Endothelial cell of umbilical vein (primary cell): ENCODE data around the gene SERTAD1. TPM values are rescaled to one million over a fixed set of nuclear protein-coding genes. Genes with fewer than 3 reads are reported as not detected.

Source experiments
- BruUV-seq: library from RNA; stranded (reverse); fragments of 400-500 nt; replicated peaks from 2 replicates; lab custom pipeline; 2021; lab: Mats Ljungman, UMichigan
- CTCF ChIA-PET: fragments of 300-600, 350-600 bp; sonication (Branson Sonifier 250); formaldehyde crosslinking; loops from one replicate; lab custom pipeline; 2021; ENCODE audit warnings: antibody characterized with exemption, inconsistent platforms; lab: Charles Lee
- POLR2A ChIA-PET: fragments of 300-600, 350-600 bp; sonication (Branson Sonifier 250); formaldehyde crosslinking; loops from one replicate; lab custom pipeline; 2021; ENCODE audit warnings: antibody characterized with exemption, inconsistent platforms; lab: Charles Lee
- DNase-seq: peaks from one replicate; pipeline ENCODE4 v3.0.0-alpha.2; 2011; ENCODE audit warnings: low read depth, low spot score
- FAIRE-seq: peaks from 2 replicates; lab custom pipeline; 2011; peaks lifted over from hg19 to GRCh38; lab: Jason Lieb, UNC
- H2AFZ ChIP-seq: 2 replicates; pipeline ENCODE4 v1.6.0; 2012; ENCODE audit warnings: low read depth, low read length, control low read depth, inconsistent platforms
- H3K27ac ChIP-seq: 2 replicates; pipeline ENCODE4 v1.5.1; 2011; ENCODE audit warnings: low read depth, mild to moderate bottlenecking, control low read depth, low read length, moderate library complexity; ENCODE audit not compliant: insufficient read depth
- H3K27me3 ChIP-seq, 2 experiments: 2 replicates each; pipeline versions ENCODE4 v1.6.0 to v1.6.1; 2011; ENCODE audit warnings: low read length in 2 of 2, mixed read lengths in 1 of 2; ENCODE audit not compliant: control insufficient read depth in 2 of 2, insufficient read depth in 2 of 2
- H3K36me3 ChIP-seq, 2 experiments: 2 replicates in 1 of 2; 3 replicates in 1 of 2; pipeline ENCODE4 v1.5.1; 2011; ENCODE audit warnings: low read length in 2 of 2, mild to moderate bottlenecking in 1 of 2, moderate library complexity in 1 of 2; ENCODE audit not compliant: control insufficient read depth in 2 of 2, insufficient read depth in 2 of 2; ENCODE audit errors: extremely low read depth in 1 of 2
- H3K4me1 ChIP-seq: 3 replicates; pipeline ENCODE4 v1.5.1; 2011; ENCODE audit warnings: mild to moderate bottlenecking, low read length; ENCODE audit not compliant: control insufficient read depth, insufficient read depth; ENCODE audit errors: extremely low read depth
- H3K4me2 ChIP-seq: 2 replicates; pipeline ENCODE4 v1.6.1; 2011; ENCODE audit warnings: low read length, control low read depth, mixed read lengths; ENCODE audit not compliant: insufficient read depth
- H3K4me3 ChIP-seq, 3 experiments: fragments of 200-600 bp in 1 of 3; sonication (generic), shearing (Covaris generic) in 1 of 3; replicated peaks in 1 of 3; 2 replicates each; pipeline ENCODE4 v1.5.1; 2011 to 2016; ENCODE audit warnings: control low read depth in 3 of 3, low read length in 3 of 3, mild to moderate bottlenecking in 2 of 3, inconsistent platforms in 1 of 3, low read depth in 1 of 3, moderate library complexity in 1 of 3; ENCODE audit not compliant: insufficient read depth in 1 of 3
- H3K79me2 ChIP-seq: 2 replicates; pipeline ENCODE4 v1.6.0; 2012; ENCODE audit warnings: low read length, inconsistent platforms; ENCODE audit not compliant: control insufficient read depth, insufficient read depth
- H3K9ac ChIP-seq: replicated peaks from 2 replicates; pipeline ENCODE3; 2011; ENCODE audit warnings: low read length, control low read depth; ENCODE audit not compliant: insufficient read depth; ENCODE audit errors: extremely low read depth
- H3K9me1 ChIP-seq: replicated peaks from 3 replicates; pipeline ENCODE4 v1.6.0; 2011; ENCODE audit warnings: mild to moderate bottlenecking, low read length; ENCODE audit not compliant: control insufficient read depth, insufficient read depth; ENCODE audit errors: extremely low read depth
- H3K9me3 ChIP-seq: replicated peaks from 2 replicates; pipeline ENCODE4 v1.5.1; 2012; ENCODE audit warnings: low read length, inconsistent platforms; ENCODE audit not compliant: control insufficient read depth, insufficient read depth
- H4K20me1 ChIP-seq: replicated peaks from 2 replicates; pipeline ENCODE3; 2011; ENCODE audit warnings: mild to moderate bottlenecking, low read length; ENCODE audit not compliant: control insufficient read depth, insufficient read depth; ENCODE audit errors: extremely low read depth
- EZH2 ChIP-seq: IDR thresholded peaks from 2 replicates; pipeline ENCODE4 v1.6.1; 2012; ENCODE audit warnings: borderline replicate concordance, low read depth, mild to moderate bottlenecking, moderate library complexity, low read length, inconsistent platforms; ENCODE audit not compliant: severe bottlenecking
- FOS ChIP-seq: IDR thresholded peaks from 2 replicates; pipeline ENCODE4 v1.6.1; 2011; ENCODE audit warnings: mild to moderate bottlenecking, low read length, moderate library complexity, borderline replicate concordance; ENCODE audit not compliant: insufficient read depth
- GATA2 ChIP-seq: IDR thresholded peaks from 2 replicates; pipeline ENCODE4 v1.7.0; 2011; ENCODE audit warnings: low read depth, mild to moderate bottlenecking, moderate library complexity, mixed read lengths, low read length; ENCODE audit not compliant: insufficient read length, insufficient read depth
- JUN ChIP-seq: IDR thresholded peaks from 2 replicates; pipeline ENCODE4 v1.6.1; 2011; ENCODE audit warnings: borderline replicate concordance, low read depth; ENCODE audit not compliant: insufficient read length, insufficient read depth
- MAX ChIP-seq: IDR thresholded peaks from 2 replicates; pipeline ENCODE4 v1.6.1; 2011; ENCODE audit not compliant: insufficient read depth, insufficient read length
- MYC ChIP-seq: IDR thresholded peaks from one replicate; pipeline ENCODE4 v1.6.1; 2011; ENCODE audit warnings: mild to moderate bottlenecking, low read depth, low read length
- POLR2A ChIP-seq: IDR thresholded peaks from 2 replicates; pipeline ENCODE4 v1.6.1; 2012; ENCODE audit warnings: low read depth, mild to moderate bottlenecking, control low read depth, low read length
- POLR2AphosphoS5 ChIP-seq: IDR thresholded peaks from 2 replicates; pipeline ENCODE4 v1.6.1; 2012; ENCODE audit warnings: low read depth, mild to moderate bottlenecking, control low read depth, low read length, moderate library complexity; ENCODE audit not compliant: insufficient read depth
- dilution Hi-C: fragments of 300-500 bp; cut with MboI; formaldehyde crosslinking; loops from one replicate; pipeline ENCODE4 v1.15.0; 2019; ENCODE audit warnings: low sequenced_read_pairs; ENCODE audit not compliant: extremely low pct_ligation_motif_present
- intact Hi-C: fragments of 100-400 bp; cut with micrococcal nuclease; formaldehyde crosslinking; loops from one replicate; pipeline ENCODE4 v1.10.0; 2022
- polyA plus RNA-seq, 4 experiments: library from polyadenylated mRNA; depleted of rRNA in 3 of 4; stranded (reverse) in 3 of 4; unstranded in 1 of 4; fragments of >200 nt; gene quantifications; 2 replicates each; pipeline versions ENCODE4 v1.2.1 to v1.2.3, GENCODE V29; 2011 to 2012; ENCODE audit warnings: missing spikeins in 1 of 4
- total RNA-seq: library from RNA; stranded (reverse); gene quantifications from 2 replicates; pipeline ENCODE4 v1.2.3, GENCODE V29; 2021
- TF ChIP-seq, protein P1 (sequence below), 2 donors: IDR thresholded peaks; 1 replicate in 1 of 2; 2 replicates in 1 of 2; pipeline ENCODE4 v1.5.1; 2011; ENCODE audit warnings: low read length in 2 of 2, mild to moderate bottlenecking in 2 of 2, moderate library complexity in 2 of 2, control low read depth in 1 of 2, inconsistent platforms in 1 of 2, low read depth in 1 of 2; ENCODE audit not compliant: insufficient read depth in 1 of 2; ENCODE audit errors: extremely low read depth in 1 of 2

Gene SERTAD1
- total and polyA plus RNA-seq, 2 donors (not counting 3 experiments of a cell fraction or from before 2014, with no cell fraction given): 8.8 to 15.3 TPM

DNA sequence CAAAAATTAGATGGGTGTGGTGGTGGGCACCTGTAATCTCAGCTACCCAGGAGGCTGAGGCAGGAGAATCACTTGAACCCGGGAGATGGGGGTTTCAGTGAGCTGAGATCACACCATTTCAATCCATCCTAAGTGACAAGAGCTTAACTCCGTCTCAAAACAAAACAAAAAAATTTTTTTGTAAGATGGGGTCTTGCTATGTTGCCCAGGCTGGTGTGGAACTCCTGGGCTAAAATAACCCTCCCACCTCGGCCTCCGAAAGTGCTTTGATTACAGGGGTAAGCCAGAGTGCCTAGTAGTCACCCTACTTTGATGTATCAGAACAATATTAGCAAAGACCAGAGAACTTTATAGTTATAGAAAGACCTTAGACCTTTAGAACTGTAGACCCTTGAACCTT, 48.9 kb upstream of the SERTAD1 start:
- H2AFZ ChIP-seq: no peak overlapping the region
- H3K4me1 ChIP-seq: no peaks in the 10 kb centered on the region
- dilution Hi-C loops: no loop called here
- no peaks in the 10 kb centered on the region for H4K20me1 ChIP-seq
- H3K4me3 ChIP-seq: no peak overlapping the region
- ChIA-PET POLR2A (no interaction called here), CTCF (no interaction called here)
- H3K27ac ChIP-seq: no peak overlapping the region
- no peaks in the 10 kb centered on the region for H3K9me3 ChIP-seq
- no peaks in the 10 kb centered on the region for H3K79me2 ChIP-seq
- DNase-seq (no peak), FAIRE-seq (no peak)
- H3K4me2 ChIP-seq: no peak overlapping the region
- intact Hi-C loops: no loop called here
- H3K9ac ChIP-seq: no peak overlapping the region
- TF ChIP-seq POLR2A (no peak), MYC (no peak), POLR2AphosphoS5 (no peak), EZH2 (no peak)
- TF ChIP-seq, protein P1, sequence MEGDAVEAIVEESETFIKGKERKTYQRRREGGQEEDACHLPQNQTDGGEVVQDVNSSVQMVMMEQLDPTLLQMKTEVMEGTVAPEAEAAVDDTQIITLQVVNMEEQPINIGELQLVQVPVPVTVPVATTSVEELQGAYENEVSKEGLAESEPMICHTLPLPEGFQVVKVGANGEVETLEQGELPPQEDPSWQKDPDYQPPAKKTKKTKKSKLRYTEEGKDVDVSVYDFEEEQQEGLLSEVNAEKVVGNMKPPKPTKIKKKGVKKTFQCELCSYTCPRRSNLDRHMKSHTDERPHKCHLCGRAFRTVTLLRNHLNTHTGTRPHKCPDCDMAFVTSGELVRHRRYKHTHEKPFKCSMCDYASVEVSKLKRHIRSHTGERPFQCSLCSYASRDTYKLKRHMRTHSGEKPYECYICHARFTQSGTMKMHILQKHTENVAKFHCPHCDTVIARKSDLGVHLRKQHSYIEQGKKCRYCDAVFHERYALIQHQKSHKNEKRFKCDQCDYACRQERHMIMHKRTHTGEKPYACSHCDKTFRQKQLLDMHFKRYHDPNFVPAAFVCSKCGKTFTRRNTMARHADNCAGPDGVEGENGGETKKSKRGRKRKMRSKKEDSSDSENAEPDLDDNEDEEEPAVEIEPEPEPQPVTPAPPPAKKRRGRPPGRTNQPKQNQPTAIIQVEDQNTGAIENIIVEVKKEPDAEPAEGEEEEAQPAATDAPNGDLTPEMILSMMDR (IDR thresholded peaks at IDR 0.05; ENCODE audit: extremely low read depth in 1 of 2, insufficient read depth in 1 of 2, low read depth in 1 of 2, low read length in 2 of 2): no peak
- H3K27me3 ChIP-seq: no peaks in the 10 kb centered on the region
- no TSS peak for BruUV-seq
- H3K9me1 ChIP-seq: no peaks in the 10 kb centered on the region
- H3K36me3 ChIP-seq: no peaks in the 10 kb centered on the region

GRCh38 chr19:40472516-40472915, 46.7 kb upstream of the SERTAD1 start:
- H3K27me3 ChIP-seq: peaks cover 0 to under 1% of the 10 kb centered on the region in 2 experiments
- H2AFZ ChIP-seq: no peak overlapping the region
- no peak overlapping the region for H3K27ac ChIP-seq
- BruUV-seq: no TSS peak
- FAIRE-seq (no peak), DNase-seq (no peak)
- no peak for TF ChIP-seq MYC
- TF ChIP-seq EZH2: no peak
- no peak for TF ChIP-seq POLR2A
- TF ChIP-seq FOS: no peak
- TF ChIP-seq MAX: no peak
- TF ChIP-seq POLR2AphosphoS5: no peak
- TF ChIP-seq JUN: no peak
- no peak for TF ChIP-seq GATA2
- TF ChIP-seq, protein P1 (IDR thresholded peaks at IDR 0.05; ENCODE audit: extremely low read depth in 1 of 2, insufficient read depth in 1 of 2, low read depth in 1 of 2, low read length in 2 of 2): no peak
- dilution Hi-C loops (no loop called here), intact Hi-C loops (no loop called here)
- H3K9me3 ChIP-seq: no peaks in the 10 kb centered on the region
- no peaks in the 10 kb centered on the region for H3K4me1 ChIP-seq
- no peak overlapping the region for H3K4me2 ChIP-seq
- H3K9ac ChIP-seq: no peak overlapping the region
- ChIA-PET POLR2A (no interaction called here), CTCF (no interaction called here)
- no peaks in the 10 kb centered on the region for H4K20me1 ChIP-seq
- H3K36me3 ChIP-seq: no peaks in the 10 kb centered on the region
- no peaks in the 10 kb centered on the region for H3K9me1 ChIP-seq
- no peaks in the 10 kb centered on the region for H3K79me2 ChIP-seq
- no peak overlapping the region for H3K4me3 ChIP-seq
